H1 (cell line): ENCODE results near the gene CADPS. TPM values are rescaled to one million over a fixed set of nuclear protein-coding genes. Genes with fewer than 3 reads are reported as not detected.

Source experiments
- CTCF ChIA-PET: fragments of 300-600 bp; sonication (Branson Sonifier 250); formaldehyde crosslinking; loops from one replicate; lab custom pipeline; 2021; ENCODE audit not compliant: partially characterized antibody; lab: Charles Lee
- POLR2A ChIA-PET: fragments of 300-600 bp; sonication (Branson Sonifier 250); formaldehyde crosslinking; loops from one replicate; lab custom pipeline; 2021; ENCODE audit warnings: inconsistent platforms; ENCODE audit not compliant: partially characterized antibody; lab: Charles Lee
- DNase-seq, 2 experiments: peaks; one replicate each; pipeline versions ENCODE4 v3.0.0 to v3.0.0-alpha.2; 2010 to 2022; ENCODE audit warnings: low spot score in 2 of 2, low read depth in 1 of 2, mixed read lengths in 1 of 2
- FAIRE-seq: peaks from 2 replicates; lab custom pipeline; 2011; peaks lifted over from hg19 to GRCh38; lab: Jason Lieb, UNC
- H2AFZ ChIP-seq: 2 replicates; pipeline ENCODE4 v1.8.1; 2012; ENCODE audit warnings: low read length, inconsistent platforms
- H2AK5ac ChIP-seq: 2 replicates; pipeline ENCODE4 v1.6.1; 2013; ENCODE audit warnings: low read depth, low read length
- H2BK120ac ChIP-seq: replicated peaks from 2 replicates; pipeline ENCODE3; 2013; ENCODE audit warnings: low read depth, low read length, inconsistent platforms
- H2BK12ac ChIP-seq: 2 replicates; pipeline ENCODE4 v1.6.1; 2013; ENCODE audit warnings: low read depth, low read length
- H2BK15ac ChIP-seq: 2 replicates; pipeline ENCODE4 v1.6.1; 2013; ENCODE audit warnings: low read length
- H2BK20ac ChIP-seq: 2 replicates; pipeline ENCODE4 v1.6.1; 2013; ENCODE audit warnings: low read length
- H2BK5ac ChIP-seq: 2 replicates; pipeline ENCODE4 v1.6.1; 2013; ENCODE audit warnings: low read depth, low read length
- H3K14ac ChIP-seq: 2 replicates; pipeline ENCODE4 v1.6.1; 2013; ENCODE audit warnings: inconsistent platforms; ENCODE audit not compliant: insufficient read length
- H3K18ac ChIP-seq: 2 replicates; pipeline ENCODE4 v1.6.1; 2013; ENCODE audit warnings: low read length; ENCODE audit errors: extremely low read depth
- H3K23ac ChIP-seq: 2 replicates; pipeline ENCODE4 v1.6.1; 2013; ENCODE audit warnings: inconsistent platforms; ENCODE audit not compliant: insufficient read length
- H3K23me2 ChIP-seq: 2 replicates; pipeline ENCODE4 v1.6.1; 2013; ENCODE audit warnings: low read depth, low read length
- H3K27ac ChIP-seq: 2 replicates; pipeline ENCODE4 v1.6.1; 2011; ENCODE audit warnings: low read depth, low read length, inconsistent platforms
- H3K27me3 ChIP-seq, 4 experiments: replicated peaks in 1 of 4; 1 replicate in 1 of 4; 2 replicates in 3 of 4; pipeline versions ENCODE4 v1.6.1 to v1.8.1; 2011 to 2013; ENCODE audit warnings: low read length in 3 of 4, mild to moderate bottlenecking in 3 of 4, inconsistent platforms in 2 of 4, mixed read lengths in 2 of 4, moderate library complexity in 1 of 4; ENCODE audit not compliant: control insufficient read depth in 3 of 4, insufficient read depth in 3 of 4; ENCODE audit errors: extremely low read depth in 1 of 4
- H3K36me3 ChIP-seq, 4 experiments: 2 replicates each; pipeline versions ENCODE4 v1.6.1 to v1.8.1; 2011 to 2013; ENCODE audit warnings: mild to moderate bottlenecking in 4 of 4, low read length in 3 of 4, moderate library complexity in 2 of 4, control low read depth in 1 of 4, inconsistent platforms in 1 of 4; ENCODE audit not compliant: insufficient read depth in 4 of 4, control insufficient read depth in 2 of 4
- H3K4ac ChIP-seq: replicated peaks from 2 replicates; pipeline ENCODE3; 2013; ENCODE audit warnings: low read length, low read depth, mixed read lengths, inconsistent platforms; ENCODE audit not compliant: insufficient read length
- H3K4me1 ChIP-seq, 4 experiments: replicated peaks in 1 of 4; 1 replicate in 1 of 4; 2 replicates in 3 of 4; pipeline versions ENCODE4 v1.6.1 to v1.8.1; 2011 to 2013; ENCODE audit warnings: low read length in 3 of 4, inconsistent platforms in 2 of 4, mixed read lengths in 1 of 4; ENCODE audit not compliant: insufficient read depth in 4 of 4, control insufficient read depth in 3 of 4
- H3K4me2 ChIP-seq, 2 experiments: 2 replicates each; pipeline versions ENCODE4 v1.6.1 to v1.8.1; 2011 to 2013; ENCODE audit warnings: low read depth in 2 of 2, low read length in 2 of 2, control low read depth in 1 of 2, inconsistent platforms in 1 of 2, mild to moderate bottlenecking in 1 of 2; ENCODE audit not compliant: insufficient read depth in 1 of 2
- H3K4me3 ChIP-seq, 4 experiments: fragments of 200-600, 300-600 bp in 1 of 4; sonication (generic), shearing (Covaris generic), sonication (Bioruptor Twin) in 1 of 4; 2 replicates each; pipeline versions ENCODE4 v1.5.1 to v1.8.1; 2011 to 2016; ENCODE audit warnings: low read length in 4 of 4, low read depth in 3 of 4, control low read depth in 2 of 4, inconsistent platforms in 2 of 4, mild to moderate bottlenecking in 2 of 4, mixed read lengths in 1 of 4, moderate library complexity in 1 of 4; ENCODE audit not compliant: insufficient read depth in 2 of 4; ENCODE audit errors: extremely low read depth in 1 of 4
- H3K56ac ChIP-seq: replicated peaks from 2 replicates; pipeline ENCODE3; 2013; ENCODE audit warnings: low read depth, mild to moderate bottlenecking, mixed read lengths, low read length, inconsistent platforms; ENCODE audit not compliant: insufficient read length
- H3K79me1 ChIP-seq: 2 replicates; pipeline ENCODE4 v1.6.1; 2013; ENCODE audit warnings: low read depth, low read length, control low read depth
- H3K79me2 ChIP-seq, 2 experiments: 2 replicates each; pipeline versions ENCODE4 v1.6.1 to v1.8.1; 2012 to 2013; ENCODE audit warnings: low read length in 2 of 2, mild to moderate bottlenecking in 2 of 2, inconsistent platforms in 1 of 2; ENCODE audit not compliant: insufficient read depth in 2 of 2, control insufficient read depth in 1 of 2
- H3K9ac ChIP-seq, 4 experiments: replicated peaks in 1 of 4; 1 replicate in 1 of 4; 2 replicates in 3 of 4; pipeline versions ENCODE4 v1.6.1 to v1.8.1; 2011 to 2013; ENCODE audit warnings: low read depth in 3 of 4, low read length in 3 of 4, control low read depth in 2 of 4, mild to moderate bottlenecking in 2 of 4, moderate library complexity in 2 of 4, inconsistent platforms in 1 of 4; ENCODE audit errors: extremely low read depth in 1 of 4
- H3K9me3 ChIP-seq, 2 experiments: 2 replicates each; pipeline versions ENCODE4 v1.6.1 to v1.8.1; 2012 to 2013; ENCODE audit warnings: mild to moderate bottlenecking in 2 of 2, moderate library complexity in 2 of 2, control low read depth in 1 of 2, inconsistent platforms in 1 of 2, low read depth in 1 of 2, low read length in 1 of 2, mixed read lengths in 1 of 2; ENCODE audit not compliant: insufficient read depth in 2 of 2
- H4K20me1 ChIP-seq, 2 experiments: replicated peaks in 1 of 2; 2 replicates each; pipeline versions ENCODE3 to v1.8.1; 2011 to 2013; ENCODE audit warnings: inconsistent platforms in 2 of 2, low read length in 2 of 2, mild to moderate bottlenecking in 1 of 2; ENCODE audit not compliant: insufficient read depth in 2 of 2, control insufficient read depth in 1 of 2
- H4K5ac ChIP-seq: 2 replicates; pipeline ENCODE4 v1.6.1; 2013; ENCODE audit warnings: low read length, low read depth, mixed read lengths, inconsistent platforms; ENCODE audit not compliant: insufficient read length
- H4K8ac ChIP-seq: 2 replicates; pipeline ENCODE4 v1.8.0; 2013; ENCODE audit warnings: mild to moderate bottlenecking, moderate library complexity, low read length, inconsistent platforms; ENCODE audit not compliant: insufficient read depth; ENCODE audit errors: extremely low read depth
- H4K91ac ChIP-seq: replicated peaks from 2 replicates; pipeline ENCODE3; 2013; ENCODE audit warnings: low read length, mixed read lengths, inconsistent platforms; ENCODE audit not compliant: insufficient read length
- ASH2L ChIP-seq: fragments of 200-600, 300-600 bp; sonication (generic); IDR thresholded peaks from one replicate; pipeline ENCODE4 v1.7.1; 2017; ENCODE audit warnings: low read length
- CEBPB ChIP-seq: IDR thresholded peaks from 2 replicates; pipeline ENCODE4 v1.6.1; 2012; ENCODE audit warnings: low read depth, low read length
- EZH2 ChIP-seq: fragments of 200-600 bp; sonication (generic); IDR thresholded peaks from 2 replicates; pipeline ENCODE4 v1.7.1; 2012; ENCODE audit warnings: low read depth, mild to moderate bottlenecking, moderate library complexity, low read length, inconsistent platforms; ENCODE audit not compliant: severe bottlenecking
- FOSL1 ChIP-seq: IDR thresholded peaks from 2 replicates; pipeline ENCODE4 v1.6.1; 2011; ENCODE audit warnings: mild to moderate bottlenecking, low read depth, low read length, moderate library complexity; ENCODE audit not compliant: insufficient read depth
- NRF1 ChIP-seq: IDR thresholded peaks from 2 replicates; pipeline ENCODE4 v1.6.1; 2011; ENCODE audit warnings: mild to moderate bottlenecking, low read depth, low read length, improper control_type of control experiment
- POLR2A ChIP-seq, 2 experiments: IDR thresholded peaks; 1 replicate in 1 of 2; 2 replicates in 1 of 2; pipeline ENCODE4 v1.6.1; 2011; ENCODE audit warnings: low read depth in 2 of 2, low read length in 2 of 2, mild to moderate bottlenecking in 2 of 2; ENCODE audit errors: control extremely low read depth in 1 of 2
- POLR2AphosphoS5 ChIP-seq: IDR thresholded peaks from 2 replicates; pipeline ENCODE4 v1.6.1; 2011; ENCODE audit warnings: low read depth, low read length
- RAD21 ChIP-seq, 2 experiments: IDR thresholded peaks in 1 of 2; conservative IDR thresholded peaks in 1 of 2; 2 replicates each; pipeline ENCODE4 v1.6.1; 2011; ENCODE audit warnings: low read depth in 2 of 2, low read length in 2 of 2, improper control_type of control experiment in 1 of 2, inconsistent platforms in 1 of 2, mild to moderate bottlenecking in 1 of 2, moderate library complexity in 1 of 2
- RNF2 ChIP-seq: fragments of 200-900, 300-1000 bp; sonication (generic); IDR thresholded peaks from 2 replicates; pipeline ENCODE4 v1.7.1; 2016; ENCODE audit warnings: borderline replicate concordance, low read depth, mild to moderate bottlenecking, antibody characterized with exemption, low read length; ENCODE audit not compliant: poor library complexity, severe bottlenecking; ENCODE audit errors: missing control alignments
- SIX5 ChIP-seq: IDR thresholded peaks from 2 replicates; pipeline ENCODE4 v1.6.1; 2011; ENCODE audit warnings: mild to moderate bottlenecking, low read depth, low read length
- SP2 ChIP-seq: IDR thresholded peaks from 2 replicates; pipeline ENCODE4 v1.6.1; 2012; ENCODE audit warnings: mild to moderate bottlenecking, low read length, inconsistent platforms
- TAF1 ChIP-seq: IDR thresholded peaks from 2 replicates; pipeline ENCODE4 v1.6.1; 2011; ENCODE audit warnings: mild to moderate bottlenecking, low read depth, low read length
- WGBS, 2 experiments: shearing (Covaris generic) in 1 of 2; methylation state at CpG; one replicate each; pipeline versions ENCODE4 v1.1.6 to v1.1.7; 2013 to 2015; ENCODE audit warnings: low lambda C conversion rate in 2 of 2, mixed read lengths in 2 of 2, inconsistent platforms in 1 of 2, low coverage in 1 of 2, missing lambda C conversion rate in 1 of 2; ENCODE audit not compliant: insufficient replicate concordance in 2 of 2, insufficient coverage in 1 of 2, insufficient read length in 1 of 2; ENCODE audit errors: extremely low coverage in 1 of 2, missing lambda C conversion rate in 1 of 2; 5-methylcytosine and 5-hydroxymethylcytosine counted together
- polyA plus RNA-seq, 7 experiments: library from polyadenylated mRNA; depleted of rRNA in 3 of 7; stranded (reverse) in 5 of 7; unstranded in 2 of 7; fragments of >200 nt in 5 of 7; fragments of 200-250 nt in 2 of 7; gene quantifications; 1 replicate in 5 of 7; 2 replicates in 1 of 7; 4 replicates in 1 of 7; pipeline versions ENCODE4 v1.2.1 to v1.2.3, GENCODE V29; 2011 to 2013; ENCODE audit warnings: missing spikeins in 2 of 7, mixed read lengths in 2 of 7
- total RNA-seq: library from RNA; stranded (reverse); fragmentation: NEBNext Ultra II Directional; extraction: Animal tissue kit (Norgen Biotek cat#: 25700); gene quantifications from 2 replicates; pipeline ENCODE4 v1.2.1, GENCODE V29; 2021

Gene CADPS
- total and polyA plus RNA-seq, 2 of the 8 experiments (the other 6 are each of a cell fraction or from before 2014, with no cell fraction given) = 7.1 to 10.2 TPM

- no peak overlapping the region for H2BK15ac ChIP-seq
- H2AFZ ChIP-seq = no peak overlapping the region
- H3K4me2 ChIP-seq = no peak overlapping the region
- H4K91ac ChIP-seq = no peak overlapping the region
- H3K18ac ChIP-seq = no peak overlapping the region
- H3K14ac ChIP-seq = no peak overlapping the region
- no peak overlapping the region for H2BK20ac ChIP-seq
- no peak overlapping the region for H2AK5ac ChIP-seq
- POLR2A ChIA-PET = no interaction called here
- no peaks in the 10 kb centered on the region for H3K79me2 ChIP-seq
- no peak overlapping the region for H3K4ac ChIP-seq
- no peak overlapping the region for H4K5ac ChIP-seq
- H3K23me2 ChIP-seq = no peaks in the 10 kb centered on the region
- DNase-seq (no peak), FAIRE-seq (no peak)
- no peaks in the 10 kb centered on the region for H3K27me3 ChIP-seq
- H4K8ac ChIP-seq = peak overlapping the region; percentile 53; the same call in 1 of the 2 replicates
- H3K4me3 ChIP-seq = no peak overlapping the region
- H3K23ac ChIP-seq = no peak overlapping the region
- no peaks in the 10 kb centered on the region for H3K9me3 ChIP-seq
- H3K56ac ChIP-seq = no peak overlapping the region
- WGBS, 2 experiments = 77% methylated on average over 4 of the region's 4 CpGs; no CpG with 5 or more reads in 1 of the 2 experiments
- no peak overlapping the region for H2BK12ac ChIP-seq
- H3K4me1 ChIP-seq = peaks cover 0 to 2% (median 0%) of the 10 kb centered on the region in 4 experiments; a peak in 2 of 7 replicates
- no peaks in the 10 kb centered on the region for H3K36me3 ChIP-seq
- H3K27ac ChIP-seq = no peak overlapping the region
- no peak overlapping the region for H3K9ac ChIP-seq
- no peak overlapping the region for H2BK120ac ChIP-seq
- peaks cover 0 to 2% of the 10 kb centered on the region in 2 experiments for H4K20me1 ChIP-seq
- CTCF ChIA-PET = interaction anchor here (1.0 to 2.1 kb wide), 2 partner anchors 12 to 14 kb away, joined by 4 read pairs; no protein-coding TSS in a partner anchor
- H3K79me1 ChIP-seq = no peaks in the 10 kb centered on the region
- no peak overlapping the region for H2BK5ac ChIP-seq
- no peak for TF ChIP-seq TAF1
- TF ChIP-seq SP2 = no peak
- no peak for TF ChIP-seq SIX5
- no peak for TF ChIP-seq POLR2AphosphoS5
- TF ChIP-seq NRF1 = no peak
- no peak for TF ChIP-seq FOSL1
- no peak for TF ChIP-seq RNF2
- no peak for TF ChIP-seq EZH2
- no peak for TF ChIP-seq POLR2A (IDR thresholded peaks at IDR 0.05; ENCODE audit: control extremely low read depth in 1 of 2, low read depth in 2 of 2, low read length in 2 of 2)
- TF ChIP-seq RAD21 (IDR thresholded peaks at IDR 0.05 in 1 of 2, conservative IDR thresholded peaks at IDR 0.05 in 1 of 2; ENCODE audit: low read depth in 2 of 2, low read length in 2 of 2) = peak; percentile 28 to 37; a peak in 2 of 4 replicates
- TF ChIP-seq CEBPB = no peak
- no peak for TF ChIP-seq ASH2L
Observed at GRCh38 chr3:62589078-62589477, 286.1 kb downstream of the CADPS start.
